Mesodermal cell (in vitro differentiated cells): ENCODE data around the gene GPR65.

Experiments
- H3K27ac ChIP-seq: 2 replicates; pipeline ENCODE4 v1.7.0; 2013; ENCODE audit warnings: mild to moderate bottlenecking, low read depth, low read length, moderate library complexity; ENCODE audit not compliant: severe bottlenecking
- H3K36me3 ChIP-seq: 2 replicates; pipeline ENCODE4 v1.7.1; 2013; ENCODE audit warnings: mild to moderate bottlenecking, low read length, moderate library complexity; ENCODE audit not compliant: control insufficient read depth, insufficient read depth
- H3K4me1 ChIP-seq: one replicate; pipeline ENCODE4 v1.7.1; 2013; ENCODE audit warnings: mild to moderate bottlenecking, low read length; ENCODE audit not compliant: insufficient read depth, control insufficient read depth, poor library complexity, severe bottlenecking
- H3K4me3 ChIP-seq: 2 replicates; pipeline ENCODE4 v1.7.0; 2013; ENCODE audit warnings: low read length, control low read depth, mild to moderate bottlenecking; ENCODE audit not compliant: insufficient read depth, poor library complexity, severe bottlenecking; ENCODE audit errors: extremely low read depth
- H3K9me3 ChIP-seq: 2 replicates; pipeline ENCODE4 v1.7.1; 2013; ENCODE audit warnings: mild to moderate bottlenecking, low read length, moderate library complexity; ENCODE audit not compliant: control insufficient read depth
- WGBS, 2 experiments: methylation state at CpG; one replicate each; pipeline ENCODE4 v1.1.5; 2013; ENCODE audit warnings: missing lambda C conversion rate in 2 of 2; ENCODE audit not compliant: insufficient coverage in 2 of 2; 5-methylcytosine and 5-hydroxymethylcytosine counted together

Gene GPR65

DNA sequence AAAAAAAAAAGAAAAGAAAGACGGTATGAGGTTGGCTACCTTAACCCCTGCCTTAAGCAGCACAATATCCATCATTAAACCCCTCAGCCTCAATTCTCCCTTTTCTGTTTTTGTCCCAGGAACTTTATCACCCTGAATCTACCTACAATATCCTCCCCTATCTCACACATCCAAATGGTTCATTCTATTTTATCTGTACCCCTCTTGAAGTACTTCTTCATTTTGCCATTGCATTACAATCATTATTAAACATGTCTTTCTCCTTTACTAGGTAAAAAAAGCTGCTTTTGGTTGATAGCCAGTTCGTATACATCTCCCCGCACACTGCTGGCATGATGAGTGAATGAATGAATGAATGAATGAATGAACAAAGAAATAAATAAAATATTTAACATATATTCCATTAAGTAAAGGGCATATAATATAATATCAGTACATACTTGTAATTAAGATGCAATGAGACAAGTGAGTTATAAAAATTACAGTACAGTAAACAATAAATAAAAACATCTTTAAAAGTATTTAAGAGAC lies 364 bp upstream of the GPR65 start:
- WGBS, 2 experiments: no CpG with 5 or more reads among the region's 3 CpGs
- Histone ChIP-seq H3K9me3 (no peaks in the 10 kb centered on the region), H3K4me1 (no peaks in the 10 kb centered on the region), H3K27ac (no peak overlapping the region), H3K4me3 (no peak overlapping the region), H3K36me3 (no peaks in the 10 kb centered on the region)

DNA sequence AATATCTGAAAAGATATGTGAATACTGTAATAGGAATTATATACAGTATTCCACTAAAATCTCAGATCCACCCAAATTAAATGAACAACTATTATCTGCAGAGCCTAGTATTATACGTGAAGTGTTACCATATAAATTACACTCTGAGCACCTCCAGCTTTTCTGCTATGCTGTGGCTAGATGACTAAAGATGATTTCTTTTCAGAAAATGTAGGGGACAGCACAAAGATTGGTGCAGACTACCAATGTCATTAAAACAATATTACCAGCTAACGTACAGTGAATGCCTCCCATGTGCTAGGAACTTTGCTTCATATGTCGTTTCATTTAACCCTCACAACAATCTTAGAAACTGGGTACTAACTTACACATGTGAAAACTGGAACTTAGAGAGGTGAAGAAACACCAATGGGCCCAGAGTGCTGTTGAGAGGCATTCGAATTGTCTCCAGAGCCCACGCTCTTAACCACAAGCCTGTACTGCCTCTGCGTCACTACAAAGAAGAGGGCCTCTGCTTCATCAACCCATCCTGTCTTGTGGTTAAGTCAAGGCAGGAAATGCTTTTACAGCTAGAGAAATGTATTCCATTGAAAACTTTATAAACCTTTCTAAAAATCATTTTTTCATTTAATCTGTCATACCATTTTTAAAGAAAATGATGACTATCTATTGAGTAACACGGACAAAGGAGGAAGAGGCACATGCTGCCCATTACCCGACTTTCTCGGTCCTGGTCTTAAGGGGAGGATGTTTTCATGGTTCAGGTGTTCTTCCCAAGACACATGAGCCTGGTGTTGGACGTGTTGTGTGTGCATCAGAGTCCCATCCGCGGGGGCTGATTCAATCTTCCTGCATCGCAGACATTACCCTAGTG lies 1.3 kb downstream of the GPR65 start:
- Histone ChIP-seq H3K4me3 (no peak overlapping the region), H3K4me1 (no peaks in the 10 kb centered on the region), H3K36me3 (no peaks in the 10 kb centered on the region), H3K27ac (no peak overlapping the region), H3K9me3 (no peaks in the 10 kb centered on the region)
- WGBS, 2 experiments: 86 to 100% methylated on average over 2 to 4 of the region's 13 CpGs

DNA sequence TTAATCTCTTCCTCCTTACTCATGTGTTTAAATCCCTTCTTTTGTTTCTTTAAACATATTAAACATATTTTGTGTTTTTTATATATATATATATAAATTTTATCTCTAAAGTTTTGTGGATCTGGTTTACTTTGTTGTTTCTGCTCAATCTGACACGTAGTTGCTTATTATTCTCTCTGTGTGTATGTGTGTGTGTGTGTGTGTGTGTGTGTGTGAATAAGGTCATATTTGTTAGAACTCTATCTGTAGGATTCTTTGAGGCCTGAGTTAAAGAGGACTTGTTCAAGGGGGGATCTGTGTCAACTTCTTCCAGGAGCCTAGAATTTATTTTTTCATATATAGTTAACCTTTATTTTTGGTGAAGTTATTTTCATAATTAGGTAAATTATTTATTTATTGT lies 2.7 kb downstream of the GPR65 start:
- Histone ChIP-seq H3K4me3 (no peak overlapping the region), H3K4me1 (no peaks in the 10 kb centered on the region), H3K27ac (no peak overlapping the region), H3K36me3 (no peaks in the 10 kb centered on the region), H3K9me3 (no peaks in the 10 kb centered on the region)
- no CpG with 5 or more reads among the region's 1 CpG for WGBS, 2 experiments

DNA sequence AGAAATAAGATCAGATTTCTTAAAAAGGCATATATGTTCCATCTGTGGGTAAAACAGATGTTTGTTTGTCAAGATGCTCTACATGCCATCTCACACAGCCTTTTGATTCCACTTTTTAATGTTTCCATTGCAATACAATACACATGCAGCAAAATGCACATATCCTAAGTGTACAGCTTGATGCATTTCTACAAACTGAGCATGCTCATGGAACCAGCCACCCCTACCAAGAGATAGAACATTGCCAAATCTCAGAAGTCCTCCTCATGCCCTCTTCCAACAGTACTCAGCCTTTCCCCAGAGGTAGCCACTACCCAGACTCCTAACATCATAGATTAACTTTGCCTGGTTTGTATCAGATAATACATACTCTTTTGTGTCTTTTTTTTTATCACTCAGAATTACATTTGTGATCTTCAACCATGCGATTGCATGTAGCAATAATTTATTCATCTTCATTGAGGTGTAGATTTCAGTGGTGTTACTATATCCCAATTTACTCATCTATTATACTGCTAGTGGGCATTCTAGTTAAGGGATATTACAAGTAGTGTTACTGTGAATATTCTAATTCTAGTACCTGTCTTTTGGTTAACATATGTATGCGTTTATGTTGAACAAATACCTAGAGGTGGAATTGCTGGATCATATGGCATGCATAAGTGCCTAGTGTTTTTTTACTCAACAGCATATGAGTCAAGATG lies 3.3 kb downstream of the GPR65 start:
- no peak overlapping the region for H3K27ac ChIP-seq
- 100% methylated on average over 1 of the region's 2 CpGs; no CpG with 5 or more reads in 1 of the 2 experiments for WGBS, 2 experiments
- no peak overlapping the region for H3K4me3 ChIP-seq
- H3K36me3 ChIP-seq: no peaks in the 10 kb centered on the region
- no peaks in the 10 kb centered on the region for H3K4me1 ChIP-seq
- H3K9me3 ChIP-seq: no peaks in the 10 kb centered on the region

DNA sequence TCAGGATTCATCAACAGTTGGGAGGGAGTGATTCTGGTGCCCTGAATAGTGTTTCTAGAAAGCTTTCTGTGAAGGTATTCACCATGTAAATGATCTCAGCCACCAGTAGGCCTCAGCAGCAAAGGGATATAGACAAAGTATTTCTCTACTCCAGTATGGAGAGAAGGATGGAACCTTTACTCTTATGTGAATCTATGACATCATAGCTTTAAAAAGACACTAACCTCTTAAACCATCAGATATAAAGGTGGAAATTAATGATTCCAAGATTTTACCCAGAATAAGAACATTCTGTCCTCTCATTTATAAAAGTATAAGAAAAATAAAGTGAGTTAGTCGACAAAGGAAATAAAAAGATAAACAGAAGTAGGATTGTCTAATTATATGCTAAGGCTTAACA lies 4.6 kb downstream of the GPR65 start:
- Histone ChIP-seq H3K27ac (no peak overlapping the region), H3K36me3 (no peaks in the 10 kb centered on the region), H3K9me3 (no peaks in the 10 kb centered on the region), H3K4me1 (no peaks in the 10 kb centered on the region), H3K4me3 (no peak overlapping the region)
- no CpG with 5 or more reads among the region's 1 CpG for WGBS, 2 experiments

DNA sequence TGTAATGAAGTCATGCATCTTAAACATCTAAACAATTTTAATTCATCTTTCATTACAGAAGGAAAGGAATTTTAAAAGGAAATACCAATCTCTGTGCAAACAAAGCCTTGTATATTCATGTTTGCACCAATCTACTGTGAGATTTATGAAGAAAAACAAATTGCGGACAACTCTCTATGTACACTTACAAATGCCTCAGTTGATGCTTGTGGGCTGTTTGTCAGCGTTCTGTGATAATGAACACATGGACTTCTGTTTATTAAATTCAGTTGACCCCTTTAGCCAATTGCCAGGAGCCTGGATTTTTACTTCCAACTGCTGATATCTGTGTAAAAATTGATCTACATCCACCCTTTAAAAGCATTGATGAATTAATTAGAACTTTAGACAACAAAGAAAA lies 5.4 kb downstream of the GPR65 start:
- 83% methylated on average over 1 of the region's 2 CpGs; no CpG with 5 or more reads in 1 of the 2 experiments for WGBS, 2 experiments
- no peak overlapping the region for H3K27ac ChIP-seq
- no peaks in the 10 kb centered on the region for H3K36me3 ChIP-seq
- no peak overlapping the region for H3K4me3 ChIP-seq
- H3K4me1 ChIP-seq: no peaks in the 10 kb centered on the region
- no peaks in the 10 kb centered on the region for H3K9me3 ChIP-seq

DNA sequence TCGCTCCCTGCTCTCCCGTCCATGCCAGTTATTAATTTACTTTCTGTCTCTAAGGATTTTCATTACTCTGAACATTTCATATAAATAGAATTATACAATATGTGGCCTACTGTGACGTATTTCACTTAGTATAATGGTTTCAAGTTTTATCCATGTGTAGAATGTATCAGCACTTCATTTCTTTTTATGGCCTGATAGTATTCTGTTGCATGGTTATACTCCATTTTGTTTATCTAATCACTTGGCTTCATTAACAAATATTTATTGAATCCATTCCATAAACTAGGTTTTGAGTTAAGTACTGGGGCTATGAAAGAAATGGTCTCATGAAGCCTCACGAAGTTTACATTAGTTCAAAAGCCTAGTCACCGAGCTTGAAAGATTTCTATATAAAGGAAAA lies 7.6 kb downstream of the GPR65 start:
- no peaks in the 10 kb centered on the region for H3K9me3 ChIP-seq
- WGBS, 2 experiments: no CpG with 5 or more reads among the region's 5 CpGs
- peaks cover 3% of the 10 kb centered on the region for H3K4me1 ChIP-seq
- no peak overlapping the region for H3K4me3 ChIP-seq
- H3K36me3 ChIP-seq: no peaks in the 10 kb centered on the region
- no peak overlapping the region for H3K27ac ChIP-seq

DNA sequence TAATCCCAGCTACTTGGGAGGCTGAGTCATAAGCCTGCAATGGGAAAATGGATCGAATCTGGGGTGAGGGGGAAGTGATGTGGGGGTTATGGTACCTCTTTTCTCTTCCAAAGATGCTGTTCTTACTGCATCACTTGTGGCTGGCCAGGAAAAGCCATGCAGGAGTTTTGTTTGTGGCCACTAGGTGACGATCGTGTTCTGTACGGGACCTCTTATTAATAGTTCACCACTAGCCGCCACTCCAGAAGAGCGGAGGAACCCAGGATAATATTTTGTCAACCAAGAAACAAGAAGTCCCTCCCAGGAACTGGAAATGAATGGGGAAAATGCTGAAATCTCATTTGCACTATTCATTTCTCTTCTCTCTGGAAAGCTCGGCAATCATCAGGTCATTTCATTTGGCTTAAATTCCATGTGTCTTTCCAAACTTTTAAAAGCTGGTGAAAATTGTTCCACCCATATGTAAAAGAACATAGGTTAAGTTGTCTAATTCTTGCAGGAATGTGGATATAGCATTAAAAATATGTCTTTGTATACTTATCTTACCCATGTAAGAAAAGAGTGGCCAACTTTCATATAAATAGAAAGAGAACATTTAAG lies 8.9 kb downstream of the GPR65 start:
- no peaks in the 10 kb centered on the region for H3K36me3 ChIP-seq
- H3K9me3 ChIP-seq: no peaks in the 10 kb centered on the region
- WGBS, 2 experiments: 0% methylated on average over 1 to 4 of the region's 7 CpGs
- H3K27ac ChIP-seq: no peak overlapping the region
- H3K4me3 ChIP-seq: no peak overlapping the region
- H3K4me1 ChIP-seq: peaks cover 7% of the 10 kb centered on the region

DNA sequence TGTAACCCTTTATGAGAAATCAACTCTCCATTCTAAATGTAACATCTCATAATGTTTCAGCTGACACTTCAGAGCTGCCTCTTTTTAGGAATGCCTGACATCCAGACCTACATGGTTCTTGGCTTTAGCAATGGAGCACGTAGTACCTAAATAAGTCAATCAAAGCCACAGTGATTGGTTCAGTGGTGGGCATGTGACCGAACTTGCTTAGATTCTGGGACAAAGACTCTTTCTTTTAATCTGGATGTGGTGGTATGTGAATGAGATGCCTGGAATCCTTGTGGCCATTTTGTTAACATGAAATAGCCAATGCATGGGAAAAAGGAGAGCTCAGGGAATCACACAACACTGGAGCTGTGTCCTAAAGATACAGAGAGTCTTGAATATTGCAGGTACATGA lies 11.8 kb downstream of the GPR65 start:
- H3K27ac ChIP-seq: no peak overlapping the region
- H3K36me3 ChIP-seq: no peaks in the 10 kb centered on the region
- H3K9me3 ChIP-seq: no peaks in the 10 kb centered on the region
- WGBS, 2 experiments: 97 to 100% methylated on average over 2 of the region's 2 CpGs
- H3K4me1 ChIP-seq: peaks cover 7% of the 10 kb centered on the region
- H3K4me3 ChIP-seq: no peak overlapping the region

DNA sequence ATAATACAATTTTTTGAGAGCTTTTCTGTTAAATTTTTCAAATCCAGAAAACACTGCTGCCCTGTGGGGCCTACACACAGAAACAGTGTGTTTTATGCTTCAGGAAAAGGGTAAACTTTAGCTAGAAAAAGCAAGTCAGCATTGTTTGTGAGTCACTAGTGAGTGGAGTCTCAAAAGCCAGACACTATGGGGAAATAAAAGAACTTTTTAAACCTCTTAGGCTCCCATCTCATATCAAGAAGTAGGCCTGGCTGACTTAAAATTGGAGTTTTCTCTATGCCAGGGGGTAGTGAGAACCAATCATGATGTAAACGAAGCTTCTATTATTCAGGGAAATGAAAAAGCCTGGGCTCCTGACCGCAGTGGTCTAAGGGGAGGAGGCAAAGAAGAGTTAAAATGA lies 12.6 kb downstream of the GPR65 start:
- H3K4me1 ChIP-seq: peaks cover 7% of the 10 kb centered on the region
- H3K4me3 ChIP-seq: no peak overlapping the region
- H3K9me3 ChIP-seq: no peaks in the 10 kb centered on the region
- peak overlapping the region; percentile 3 for H3K27ac ChIP-seq
- no peaks in the 10 kb centered on the region for H3K36me3 ChIP-seq
- 84 to 91% methylated on average over 2 of the region's 2 CpGs for WGBS, 2 experiments
